RKO (cell line): Measurements from ENCODE around the gene YARS2.
A peak's percentile ranks its signal among the peaks of the same experiment; 100 is the strongest.
"Not testable (repeated sequence)": the region's sequence is repeated elsewhere in the genome, so short reads cannot be mapped to it uniquely, and the experiment has no call there.

Experiments
- DNase-seq: peaks from one replicate; pipeline ENCODE4 v3.0.0-alpha.2; 2016; ENCODE audit warnings: low spot score

YARS2 gene

GRCh38 chr12:32753605-32754004, 2.1 kb downstream of the YARS2 start:
- DNase-seq = no peak

- DNase-seq = no peak
These were observed 12.4 kb downstream of the YARS2 start for GRCh38 chr12:32743264-32743663.

- DNase-seq = no peak
These were observed 13.6 kb downstream of the YARS2 start for GRCh38 chr12:32742133-32742532.

GRCh38 chr12:32739279-32739678, 16.4 kb downstream of the YARS2 start:
- DNase-seq = no peak

- no peak for DNase-seq
These were observed 18.0 kb downstream of the YARS2 start for GRCh38 chr12:32737715-32738114.

DNA sequence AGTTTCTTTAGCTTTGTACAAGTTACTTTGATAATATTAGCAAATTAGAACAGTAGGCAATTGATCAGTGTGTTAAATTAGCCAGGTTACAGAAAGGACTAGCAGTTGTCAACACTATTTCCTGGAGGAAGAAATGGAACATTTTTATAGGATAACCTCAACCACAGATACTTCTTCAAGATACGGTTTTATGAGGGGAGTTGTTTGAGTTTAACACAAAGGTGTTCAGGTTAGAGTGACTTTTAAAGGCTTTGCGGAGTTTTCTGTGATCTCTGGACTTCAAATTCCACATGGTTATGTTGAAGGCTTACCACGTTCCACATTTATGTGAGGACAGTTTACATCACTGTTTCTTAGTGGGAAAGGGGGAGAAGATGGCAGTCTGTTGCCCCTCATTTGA, 19.3 kb downstream of the YARS2 start:
- DNase-seq = no peak

DNA sequence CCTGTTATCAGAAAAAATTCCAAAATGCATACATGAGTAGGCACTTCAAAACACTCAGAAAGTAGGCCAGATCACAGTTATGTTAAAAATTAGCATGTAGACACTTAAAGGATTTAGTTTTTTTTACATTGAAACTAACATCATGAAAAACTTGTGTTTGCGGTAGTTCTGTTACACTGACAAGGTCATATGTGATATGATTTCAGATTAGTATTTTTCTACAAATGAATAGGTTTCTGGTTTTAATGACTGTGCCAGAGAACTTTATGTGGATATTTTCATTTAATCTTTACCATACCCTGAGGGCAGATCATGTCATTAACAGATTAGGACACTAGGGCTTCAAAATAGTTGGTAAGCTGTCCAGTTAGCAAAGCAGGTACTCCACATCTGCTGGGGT, 20.7 kb downstream of the YARS2 start:
- no peak for DNase-seq

- no peak for DNase-seq
These were observed 28.5 kb downstream of the YARS2 start for GRCh38 chr12:32727237-32727636.

DNA sequence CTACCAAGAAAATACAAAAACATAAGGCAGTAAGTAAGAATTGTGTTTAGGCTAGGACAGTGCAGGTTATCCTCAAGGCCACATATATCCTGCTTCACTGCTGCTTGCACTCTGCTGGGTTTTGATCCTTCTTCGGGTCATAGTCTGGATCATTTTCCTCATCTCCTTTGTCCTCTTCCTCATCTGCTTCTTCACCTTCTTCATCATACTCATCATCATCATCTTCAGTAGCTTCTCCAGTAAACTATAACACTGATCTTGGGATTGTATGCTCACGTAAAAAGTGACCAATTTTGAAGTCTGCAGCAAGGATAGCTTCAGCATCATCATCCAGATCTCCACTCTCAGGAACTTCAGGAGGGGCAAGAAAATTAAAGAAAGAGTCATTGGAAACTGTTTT, 29.4 kb downstream of the YARS2 start:
- DNase-seq = no peak

DNA sequence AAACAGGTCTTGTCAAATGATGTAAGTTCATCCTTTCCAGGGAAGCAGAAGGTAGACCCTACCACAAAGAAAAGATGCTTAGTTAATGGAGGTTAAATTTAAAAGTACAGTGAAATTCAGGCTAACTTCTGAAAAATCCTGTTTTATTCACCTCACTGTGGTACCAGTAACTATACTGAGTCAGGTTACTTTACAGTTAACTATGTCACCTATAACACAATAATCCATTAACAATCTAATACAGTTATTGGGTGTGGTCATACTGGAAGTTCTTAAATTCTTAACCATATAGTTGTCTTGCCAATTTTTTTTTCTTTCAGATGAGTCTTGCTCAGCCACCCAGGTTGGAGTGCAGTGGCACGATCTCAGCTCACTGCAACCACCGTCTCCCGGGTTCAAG, 30.4 kb downstream of the YARS2 start:
- DNase-seq = not testable (repeated sequence)

DNA sequence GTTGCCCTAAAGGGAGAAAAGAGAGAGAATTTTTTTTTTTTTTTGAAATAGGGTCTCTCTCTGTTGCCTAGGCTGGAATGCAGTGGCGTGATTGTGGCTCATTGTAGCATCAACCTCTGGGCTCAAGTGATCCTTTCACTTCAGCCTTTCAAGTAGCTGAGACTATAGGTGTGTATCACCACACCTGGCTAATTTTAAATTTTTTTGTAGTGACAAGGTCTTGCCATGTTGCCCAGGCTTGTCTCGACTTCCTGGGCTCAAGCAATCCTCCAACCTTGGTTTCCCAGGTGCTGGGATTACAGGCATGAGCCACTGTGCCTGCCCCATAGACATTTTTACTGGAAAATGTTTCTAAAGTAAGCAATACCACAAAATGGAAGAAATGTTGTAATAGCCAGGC, 36.8 kb downstream of the YARS2 start:
- no peak for DNase-seq

DNA sequence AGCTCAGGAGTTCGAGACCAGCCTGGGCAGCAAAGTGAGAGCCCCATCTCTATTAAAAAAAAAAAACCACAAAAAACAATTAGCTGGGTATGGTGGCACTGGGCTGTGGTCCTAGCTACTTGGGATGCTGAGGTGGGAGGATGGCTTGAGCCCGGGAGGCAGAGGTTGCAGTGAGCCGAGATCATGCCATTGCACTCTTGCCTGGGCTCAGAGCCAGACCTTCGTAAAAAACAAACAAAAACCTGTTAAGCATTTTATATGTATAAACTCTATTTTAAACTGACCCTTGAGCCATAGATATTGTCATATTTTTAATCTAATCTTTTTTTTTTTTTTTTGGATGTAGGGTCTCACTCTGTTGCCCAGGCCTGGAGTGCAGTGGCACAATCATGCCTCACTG, 40.9 kb downstream of the YARS2 start:
- DNase-seq = no peak

DNA sequence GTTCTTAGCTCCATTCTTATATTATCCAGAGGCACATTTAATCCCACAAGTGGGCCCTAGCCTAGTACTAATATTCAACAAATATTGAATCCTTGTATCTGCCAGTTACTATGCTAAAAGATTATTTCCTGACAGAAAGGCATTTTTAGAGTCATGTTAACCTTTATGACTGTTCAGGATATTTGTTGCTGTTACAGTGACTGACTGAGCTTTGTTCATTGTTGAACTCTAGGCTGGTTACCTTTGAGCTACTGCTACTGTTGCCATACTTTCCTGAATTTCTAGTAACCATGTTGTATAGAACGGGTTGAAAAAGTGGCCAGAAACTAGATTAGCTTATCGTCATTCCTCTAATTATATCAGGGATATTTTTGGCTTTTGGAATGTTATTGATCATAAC, 46.8 kb downstream of the YARS2 start:
- DNase-seq = no peak

DNA sequence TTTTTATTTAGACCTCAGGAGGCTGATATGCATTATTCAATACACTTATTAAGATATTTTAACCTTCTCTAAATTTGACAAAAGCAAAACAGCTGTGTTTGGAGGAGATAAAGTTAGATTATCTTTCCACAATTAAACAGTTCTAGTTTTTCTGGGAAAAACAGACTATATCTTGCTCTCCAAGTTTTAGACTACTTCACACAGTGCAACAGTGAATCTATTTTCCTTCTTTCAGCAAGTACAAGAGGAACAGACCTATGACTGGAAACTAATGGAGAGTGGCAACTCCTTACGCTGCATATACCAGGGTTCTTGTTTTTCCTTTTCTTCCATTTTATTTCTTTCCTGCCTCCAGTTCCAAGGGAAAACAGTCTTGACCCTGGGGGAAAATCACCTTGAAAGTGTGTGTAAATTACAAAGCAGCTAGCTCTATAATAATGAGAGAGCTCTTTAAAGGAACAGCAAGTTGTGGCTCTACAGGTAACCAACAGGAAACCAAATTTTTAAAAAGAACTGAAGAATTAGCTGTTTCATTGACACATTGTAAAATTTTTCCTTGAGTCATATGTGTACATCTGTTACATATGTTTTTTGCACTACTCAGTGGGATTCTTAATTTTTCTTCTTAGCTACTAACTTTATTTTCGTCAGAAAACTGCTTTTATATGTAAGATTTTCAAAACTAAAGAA, 49.2 kb downstream of the YARS2 start:
- no peak for DNase-seq

DNA sequence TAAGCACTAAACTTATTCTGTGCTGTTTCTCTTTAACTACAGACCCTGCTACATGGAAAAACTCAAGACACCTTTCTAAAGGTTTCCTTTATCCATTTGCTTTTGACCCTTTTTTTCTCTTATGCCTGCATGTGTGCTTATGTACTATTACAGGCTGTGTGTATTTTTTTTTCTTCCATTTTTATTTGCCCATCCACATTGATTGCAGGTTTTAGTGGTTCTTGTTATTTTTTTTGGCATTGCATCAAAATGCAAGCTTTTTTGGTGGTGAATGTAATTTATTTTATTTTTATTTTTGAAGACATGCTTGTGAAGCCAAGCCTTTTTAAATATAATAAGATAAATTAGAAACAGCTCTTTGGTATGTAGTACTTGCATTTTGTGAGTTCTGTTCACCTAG, 49.9 kb downstream of the YARS2 start:
- DNase-seq = no peak

DNA sequence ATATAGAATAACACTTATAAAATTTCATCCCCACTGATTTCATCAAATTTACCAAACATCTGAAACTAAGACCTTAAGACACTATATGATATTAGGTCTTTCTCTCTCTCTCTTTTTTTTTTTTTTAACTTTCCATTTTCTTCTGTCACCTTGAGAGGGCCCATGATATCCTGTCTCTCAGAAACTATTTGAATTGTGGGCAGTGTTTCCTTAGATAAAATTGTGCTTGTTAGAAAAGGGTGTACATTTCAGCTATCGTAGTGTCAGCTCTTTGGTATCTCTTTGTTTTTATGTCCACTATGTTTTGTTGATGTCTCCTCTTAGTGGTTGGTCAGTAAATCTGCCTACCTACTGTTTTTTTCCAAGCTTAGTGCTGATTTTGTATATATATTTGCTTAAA, 52.8 kb downstream of the YARS2 start:
- DNase-seq = no peak

- DNase-seq = peak; percentile 13
These were observed 53.2 kb downstream of the YARS2 start for GRCh38 chr12:32702473-32702872.

DNA sequence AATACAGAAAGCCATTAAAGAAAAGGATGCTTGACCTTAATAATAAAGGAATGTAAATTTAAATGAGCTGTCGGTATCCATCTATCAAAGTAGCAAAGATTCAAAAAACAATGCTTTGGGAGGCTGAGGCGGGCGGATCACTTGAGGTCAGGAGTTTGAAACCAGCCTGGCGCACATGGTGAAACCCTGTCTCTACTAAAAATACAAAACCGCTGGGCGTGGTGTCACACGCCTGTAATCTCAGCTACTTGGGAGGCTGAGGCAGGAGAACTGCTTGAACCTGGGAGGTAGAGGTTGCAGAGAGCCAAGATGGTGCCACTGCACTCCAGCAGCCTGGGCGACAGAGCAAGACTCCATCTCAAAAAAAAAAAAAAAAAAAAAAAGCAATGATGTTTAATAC, 56.3 kb downstream of the YARS2 start:
- not testable (repeated sequence) for DNase-seq

GRCh38 chr12:32698285-32698684, 57.4 kb downstream of the YARS2 start:
- no peak for DNase-seq

DNA sequence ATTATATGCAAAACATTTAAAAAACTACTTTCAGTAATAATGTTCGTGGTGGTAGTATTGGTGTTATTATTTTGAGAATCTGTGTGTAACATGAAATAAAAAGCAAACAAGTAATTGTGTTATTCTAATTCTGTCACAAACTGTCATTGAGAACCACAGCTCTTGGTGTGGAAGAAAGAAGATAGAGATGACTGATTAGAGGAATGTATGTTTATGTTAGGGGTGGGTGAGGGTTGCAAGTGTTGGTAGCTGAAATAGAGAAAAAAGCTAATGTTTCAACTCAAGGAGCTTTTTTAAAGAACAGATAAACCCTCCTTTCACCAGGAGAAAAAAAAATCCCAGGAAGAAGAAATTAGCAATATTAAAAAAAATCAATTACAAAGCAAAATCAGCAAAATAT, 58.3 kb downstream of the YARS2 start:
- no peak for DNase-seq
